Measurements from ENCODE around the gene SOST.

GRCh38 chr17:43732958-43733357 is 25.6 kb downstream of the SOST start:
- no peak for TF ChIP-seq POLR2A (IDR thresholded peaks at IDR 0.05; ENCODE audit: low read depth, low read length)
- TF ChIP-seq TAF1 (IDR thresholded peaks at IDR 0.05; ENCODE audit: low read depth, low read length), result no peak

Measured in GM12891 (cell line).